ENCODE data around the gene AMFR.

The AMFR gene

GRCh38 chr16:56327929-56328258 is 97.5 kb downstream of the AMFR start:
- in situ Hi-C loops (cut with MboI; ENCODE audit: low sequenced_read_pairs, unreplicated experiment): no loop called here
- TF ChIP-seq, protein P1, sequence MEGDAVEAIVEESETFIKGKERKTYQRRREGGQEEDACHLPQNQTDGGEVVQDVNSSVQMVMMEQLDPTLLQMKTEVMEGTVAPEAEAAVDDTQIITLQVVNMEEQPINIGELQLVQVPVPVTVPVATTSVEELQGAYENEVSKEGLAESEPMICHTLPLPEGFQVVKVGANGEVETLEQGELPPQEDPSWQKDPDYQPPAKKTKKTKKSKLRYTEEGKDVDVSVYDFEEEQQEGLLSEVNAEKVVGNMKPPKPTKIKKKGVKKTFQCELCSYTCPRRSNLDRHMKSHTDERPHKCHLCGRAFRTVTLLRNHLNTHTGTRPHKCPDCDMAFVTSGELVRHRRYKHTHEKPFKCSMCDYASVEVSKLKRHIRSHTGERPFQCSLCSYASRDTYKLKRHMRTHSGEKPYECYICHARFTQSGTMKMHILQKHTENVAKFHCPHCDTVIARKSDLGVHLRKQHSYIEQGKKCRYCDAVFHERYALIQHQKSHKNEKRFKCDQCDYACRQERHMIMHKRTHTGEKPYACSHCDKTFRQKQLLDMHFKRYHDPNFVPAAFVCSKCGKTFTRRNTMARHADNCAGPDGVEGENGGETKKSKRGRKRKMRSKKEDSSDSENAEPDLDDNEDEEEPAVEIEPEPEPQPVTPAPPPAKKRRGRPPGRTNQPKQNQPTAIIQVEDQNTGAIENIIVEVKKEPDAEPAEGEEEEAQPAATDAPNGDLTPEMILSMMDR (IDR thresholded peaks at IDR 0.05; ENCODE audit: borderline replicate concordance, control extremely low read depth, extremely low read depth, insufficient read depth, missing control alignments): no peak
- DNase-seq (ENCODE audit: low spot score): no peak

- no peak for DNase-seq (ENCODE audit: low spot score)
- in situ Hi-C loops (cut with MboI; ENCODE audit: low sequenced_read_pairs, unreplicated experiment): no loop called here
- TF ChIP-seq, protein P1 (IDR thresholded peaks at IDR 0.05; ENCODE audit: borderline replicate concordance, control extremely low read depth, extremely low read depth, insufficient read depth, missing control alignments): no peak
These were observed 98.0 kb downstream of the AMFR start for GRCh38 chr16:56327071-56327928.

GRCh38 chr16:56325956-56326355 is 99.4 kb downstream of the AMFR start:
- no peak for DNase-seq (ENCODE audit: low spot score)
- in situ Hi-C loops (cut with MboI; ENCODE audit: low sequenced_read_pairs, unreplicated experiment): no loop called here
- TF ChIP-seq, protein P1 (IDR thresholded peaks at IDR 0.05; ENCODE audit: borderline replicate concordance, control extremely low read depth, extremely low read depth, insufficient read depth, missing control alignments): no peak

DNA sequence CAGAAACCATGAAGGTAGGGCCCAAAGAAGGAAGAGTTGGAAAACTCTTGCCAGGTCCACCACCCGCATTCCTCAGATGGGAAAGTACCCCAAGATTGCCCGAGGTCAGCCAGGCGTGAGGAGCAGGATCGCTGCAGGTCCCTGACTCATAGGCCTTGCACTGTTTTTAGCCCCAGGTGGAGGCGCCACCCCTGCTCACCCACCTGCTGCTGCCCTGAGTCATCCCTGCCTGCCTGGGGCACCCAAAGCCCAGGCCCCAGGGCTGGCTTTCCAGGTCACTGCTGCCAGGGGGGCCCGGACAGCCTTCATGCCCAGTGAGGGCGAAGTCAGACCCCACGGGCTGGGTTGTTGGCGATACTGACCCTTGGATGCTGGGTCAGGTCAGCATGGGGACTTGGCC is 100.9 kb downstream of the AMFR start:
- in situ Hi-C loops (cut with MboI; ENCODE audit: low sequenced_read_pairs, unreplicated experiment): loop anchor here (25.0 kb wide), 2 partner anchors 287 to 612 kb away; no protein-coding TSS in a partner anchor
- no peak for DNase-seq (ENCODE audit: low spot score)
- TF ChIP-seq, protein P1 (IDR thresholded peaks at IDR 0.05; ENCODE audit: borderline replicate concordance, control extremely low read depth, extremely low read depth, insufficient read depth, missing control alignments): no peak

- DNase-seq (ENCODE audit: low spot score): no peak
- in situ Hi-C loops (cut with MboI; ENCODE audit: low sequenced_read_pairs, unreplicated experiment): loop anchor here (25.0 kb wide), 2 partner anchors 284 to 609 kb away; no protein-coding TSS in a partner anchor
These were observed 103.8 kb downstream of the AMFR start for GRCh38 chr16:56321571-56321970.

GRCh38 chr16:56320811-56321558 is 104.4 kb downstream of the AMFR start:
- TF ChIP-seq, protein P1 (IDR thresholded peaks at IDR 0.05; ENCODE audit: borderline replicate concordance, control extremely low read depth, extremely low read depth, insufficient read depth, missing control alignments): no peak
- no peak for DNase-seq (ENCODE audit: low spot score)
- in situ Hi-C loops (cut with MboI; ENCODE audit: low sequenced_read_pairs, unreplicated experiment): loop anchor here (25.0 kb wide), 2 partner anchors 284 to 609 kb away; no protein-coding TSS in a partner anchor

More at GRCh38 chr16:56321571-56321970, 103.8 kb downstream of the AMFR start:
- TF ChIP-seq, protein P1 (IDR thresholded peaks at IDR 0.05; ENCODE audit: borderline replicate concordance, control extremely low read depth, extremely low read depth, insufficient read depth, missing control alignments): no peak

All from GM13976 (cell line).